GM18511 (cell line): ENCODE measurements around the gene CEP152.

Source experiments
- ATAC-seq: cut with Tn5 transposase; IDR thresholded peaks from one replicate; pipeline ENCODE4 v1.9.1; 2021; ENCODE audit warnings: mild to moderate bottlenecking, moderate library complexity; ENCODE audit not compliant: unreplicated experiment

CEP152 gene

DNA sequence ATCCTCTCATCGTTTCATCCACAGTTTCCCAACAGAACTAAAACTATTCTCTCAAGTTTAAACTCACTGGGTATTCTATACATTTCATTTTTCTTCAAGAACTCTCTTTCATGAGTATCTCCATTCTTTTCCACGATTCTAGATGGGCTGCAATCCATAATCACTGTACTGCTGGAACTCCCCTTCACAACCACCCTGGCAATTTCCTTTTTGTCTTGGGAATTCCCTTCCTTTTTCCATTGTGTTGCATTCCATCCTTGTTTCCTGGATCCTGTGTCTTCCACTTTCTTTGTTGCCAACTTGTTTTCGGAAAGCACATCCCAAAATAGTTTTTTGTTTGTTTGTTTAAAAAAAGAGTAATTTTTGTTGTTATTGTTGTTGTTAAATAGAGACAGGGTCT, 98.3 kb downstream of the CEP152 start:
- no peak for ATAC-seq

DNA sequence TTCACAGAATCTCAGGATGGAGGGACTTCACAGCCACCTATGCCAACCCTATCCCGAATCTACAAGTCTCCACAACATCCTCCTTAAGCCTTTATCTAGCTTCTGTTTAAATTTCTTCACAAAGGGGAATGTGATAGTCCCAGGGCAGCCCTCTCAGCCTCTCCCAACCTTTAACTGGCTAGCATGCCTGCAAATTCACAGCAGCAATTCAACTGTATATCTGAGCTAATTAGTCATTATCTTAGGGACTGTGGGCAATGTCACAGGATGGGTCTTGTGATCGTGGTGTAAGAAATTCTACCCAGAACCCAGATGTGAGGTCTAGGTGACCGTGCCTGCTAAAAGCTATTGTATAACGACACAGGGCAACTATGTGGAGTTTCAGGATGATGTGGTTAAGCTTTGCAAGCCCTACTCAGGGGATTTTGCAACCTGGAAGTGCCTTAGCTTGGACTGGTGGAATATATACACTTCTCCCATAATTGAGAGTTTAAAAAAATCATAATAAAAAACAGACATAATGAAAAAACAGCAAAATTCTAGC, 99.8 kb downstream of the CEP152 start:
- ATAC-seq, result no peak

DNA sequence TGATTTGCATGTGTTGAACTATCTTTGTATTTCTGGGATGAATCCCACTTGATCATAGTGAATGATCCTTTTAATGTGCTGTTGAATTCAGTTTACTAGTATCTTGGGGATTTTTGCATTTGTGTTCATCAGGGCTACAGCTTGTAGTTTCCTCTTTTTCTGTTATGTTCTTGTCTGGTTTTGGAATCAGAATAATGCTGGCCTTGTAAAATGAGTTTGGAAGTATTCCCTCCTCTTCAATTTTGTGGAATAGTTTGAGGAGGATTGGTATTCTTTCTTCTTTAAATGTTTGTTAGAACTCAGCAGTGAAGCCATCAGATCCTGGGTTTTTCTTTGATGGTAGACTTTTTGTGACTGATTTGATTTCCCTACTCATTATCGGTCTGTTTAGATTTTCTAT, 102.2 kb downstream of the CEP152 start:
- ATAC-seq, result no peak

DNA sequence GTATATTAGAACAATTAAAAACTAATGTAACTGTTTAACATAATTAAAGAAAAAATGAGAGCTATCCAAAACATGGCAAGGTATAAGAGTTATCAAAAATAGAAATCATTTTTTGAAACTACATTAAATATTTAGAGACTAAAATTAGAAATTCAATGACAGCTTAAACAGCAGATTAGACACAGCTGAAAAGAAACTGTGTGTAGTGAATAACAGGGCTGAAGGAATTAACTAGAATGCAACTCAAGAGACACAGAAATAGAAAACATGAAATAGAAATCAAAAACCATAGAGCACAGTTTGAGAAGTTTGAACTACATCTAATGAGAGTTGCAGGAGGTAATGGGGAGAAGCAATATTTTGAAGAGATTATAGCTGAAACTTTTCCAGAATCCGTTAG, 105.5 kb downstream of the CEP152 start:
- ATAC-seq, result no peak

DNA sequence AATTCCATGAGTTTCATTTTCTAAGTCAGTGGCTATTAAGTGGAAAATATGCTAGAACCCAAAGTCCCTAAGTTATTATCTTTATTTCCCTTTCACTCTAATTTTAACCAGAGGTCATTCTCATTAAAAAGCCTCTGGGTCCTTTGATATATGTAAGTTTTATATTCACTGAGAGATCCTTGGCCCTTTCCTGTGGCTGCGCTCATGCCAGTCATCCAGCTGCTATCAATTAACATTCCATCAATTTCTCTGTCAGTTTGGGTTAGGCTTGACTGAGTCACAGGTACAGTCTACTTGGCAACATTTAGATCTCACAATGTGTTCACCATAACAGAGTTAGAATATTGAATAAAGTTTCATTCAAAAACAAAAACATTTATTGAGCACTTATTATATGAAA, 107.3 kb downstream of the CEP152 start:
- no peak for ATAC-seq

DNA sequence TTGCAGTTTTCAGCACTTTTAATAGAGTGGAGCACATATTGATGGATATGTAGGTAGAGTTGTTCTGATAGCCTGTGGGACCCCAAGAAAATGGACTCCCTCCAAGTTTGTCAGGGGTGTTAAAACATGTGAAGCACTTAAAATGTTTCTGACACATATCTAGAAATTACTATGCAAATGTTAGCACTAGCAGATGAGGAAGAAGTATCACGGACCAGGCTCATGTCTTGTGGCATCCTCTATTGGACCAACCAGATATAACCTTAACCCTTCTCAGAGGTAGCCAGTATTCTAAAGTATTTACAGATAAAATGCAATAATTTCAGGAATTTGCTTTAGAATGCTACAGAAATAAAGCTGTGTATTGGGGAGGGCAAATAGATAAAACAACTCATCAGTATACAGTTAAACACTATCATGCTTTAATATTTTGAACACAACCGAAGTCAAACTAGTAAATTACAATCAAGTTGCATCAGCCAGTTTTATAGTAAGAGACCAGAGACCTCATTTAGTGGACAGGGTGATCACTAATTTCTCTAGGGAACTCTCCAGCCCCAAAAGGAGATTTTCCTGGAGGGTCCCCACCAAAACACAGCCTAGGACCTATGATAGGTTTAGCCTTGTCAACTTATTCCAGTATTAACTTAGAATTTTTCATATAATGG, 108.2 kb downstream of the CEP152 start:
- ATAC-seq, result no peak

DNA sequence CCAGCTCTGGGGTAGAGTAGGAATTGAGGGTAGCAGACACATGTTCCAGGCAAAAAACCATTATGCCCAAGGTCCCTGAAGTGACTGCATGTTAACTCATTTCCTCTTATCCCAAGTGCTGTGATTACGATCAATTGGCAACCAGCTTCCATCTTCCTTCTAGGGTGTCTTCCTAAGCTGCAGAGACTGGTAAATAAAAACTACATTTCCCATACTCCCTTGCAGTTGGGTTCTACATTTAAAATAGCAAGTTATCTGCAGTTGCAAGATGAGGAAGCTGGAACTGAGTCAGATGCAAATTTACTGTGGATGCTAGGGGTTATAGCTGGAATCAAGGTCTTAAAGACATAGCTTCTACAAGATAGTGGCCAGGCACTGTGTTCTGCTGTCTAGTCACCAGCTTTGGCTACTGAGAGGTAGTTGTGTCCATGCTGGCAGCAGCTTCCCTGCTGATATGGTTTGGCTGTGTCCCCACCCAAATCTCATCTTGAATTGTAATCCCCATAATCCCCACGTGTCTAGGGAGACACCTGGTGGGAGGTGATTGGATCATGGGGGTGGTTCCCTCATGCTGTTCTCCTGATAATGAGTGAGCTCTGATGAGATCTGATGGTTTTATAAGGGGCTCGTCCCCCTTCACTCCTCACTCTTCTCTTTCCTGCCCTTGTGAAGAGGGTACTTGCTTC, 114.1 kb downstream of the CEP152 start:
- ATAC-seq, result no peak

DNA sequence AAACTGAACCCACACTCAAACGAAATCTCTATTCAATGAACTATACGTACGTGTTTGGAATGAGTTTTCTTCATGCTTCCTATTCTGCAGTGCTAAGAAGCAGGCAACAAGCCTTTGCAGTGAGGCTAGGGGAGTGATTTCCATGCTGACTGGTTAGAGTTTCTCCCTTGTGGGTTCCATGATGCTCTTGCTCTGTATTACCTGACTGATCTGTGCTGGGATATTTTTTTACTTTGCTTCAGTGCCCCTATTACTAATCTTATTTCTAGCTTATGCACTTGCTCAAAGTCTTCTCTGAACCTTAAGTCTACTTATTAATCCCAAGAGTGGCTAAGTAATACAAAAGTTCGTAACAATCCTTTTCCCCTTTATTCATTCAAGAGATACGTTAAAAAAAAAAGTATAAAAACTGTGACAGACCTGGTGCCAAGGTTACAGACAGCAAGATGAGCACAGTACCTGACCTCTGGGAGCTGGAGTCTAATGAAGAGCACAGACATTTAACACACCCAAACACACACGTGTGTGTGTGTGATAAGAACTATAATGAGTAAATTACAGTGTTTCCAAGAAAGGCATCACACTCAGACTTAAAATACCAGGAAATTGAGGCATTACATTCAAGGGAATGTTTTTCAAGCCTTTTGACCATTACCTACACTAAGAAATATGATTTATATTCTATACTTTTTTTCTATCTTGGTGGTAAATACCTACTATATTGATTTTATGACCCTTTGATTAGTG, 114.9 kb downstream of the CEP152 start:
- ATAC-seq, result no peak

DNA sequence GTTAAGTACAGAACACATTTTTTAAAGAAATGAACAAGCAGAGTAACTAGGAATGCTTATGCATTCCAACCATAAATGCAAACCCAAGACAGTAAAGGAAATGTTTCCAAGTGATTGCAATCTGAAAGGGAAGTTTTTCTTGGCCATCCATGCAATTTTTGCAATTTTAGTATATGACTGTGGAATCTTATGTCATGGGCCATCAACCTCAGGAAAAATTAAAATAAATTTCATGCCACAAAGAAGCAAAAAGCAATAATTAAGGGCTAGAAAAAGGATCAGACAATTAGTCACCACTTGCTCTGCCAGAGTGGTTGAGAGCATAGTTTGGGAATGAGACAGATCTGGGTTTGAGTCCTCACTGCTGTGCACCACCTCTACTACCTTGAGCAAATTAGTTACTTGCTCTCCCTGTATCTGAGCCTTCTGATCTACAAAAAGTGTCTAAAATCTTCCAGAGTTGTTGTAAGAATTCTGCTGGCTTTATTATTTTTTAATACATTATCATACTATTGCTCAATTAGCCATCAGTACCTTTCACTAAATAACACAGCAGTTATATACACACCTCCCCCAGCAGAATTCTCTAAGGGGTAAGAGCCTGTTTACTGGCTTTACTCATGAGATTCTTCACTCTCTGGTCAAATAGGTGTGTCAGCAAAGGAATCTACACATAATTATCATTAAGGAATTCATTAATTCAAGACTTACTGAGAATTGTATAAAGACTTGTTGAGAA, 115.6 kb downstream of the CEP152 start:
- ATAC-seq, result no peak

DNA sequence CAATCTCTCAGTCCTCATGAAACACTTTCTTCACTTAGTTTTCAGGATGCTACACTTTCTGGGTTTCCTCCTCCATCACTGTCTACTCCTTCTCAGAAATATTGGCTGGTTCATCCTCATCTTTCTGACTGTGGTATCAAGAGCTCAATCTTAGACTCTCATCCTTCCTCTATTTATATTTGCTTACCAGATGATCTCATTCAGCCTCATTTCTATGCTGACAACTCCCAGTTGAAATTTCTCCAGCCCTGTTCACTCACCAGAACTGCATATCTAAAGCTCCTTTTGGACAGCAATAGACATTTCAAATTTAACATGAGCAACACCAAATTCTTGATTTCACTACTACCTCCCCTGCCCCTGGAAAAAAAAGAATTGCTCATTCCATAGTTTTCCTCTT, 117.4 kb downstream of the CEP152 start:
- no peak for ATAC-seq

DNA sequence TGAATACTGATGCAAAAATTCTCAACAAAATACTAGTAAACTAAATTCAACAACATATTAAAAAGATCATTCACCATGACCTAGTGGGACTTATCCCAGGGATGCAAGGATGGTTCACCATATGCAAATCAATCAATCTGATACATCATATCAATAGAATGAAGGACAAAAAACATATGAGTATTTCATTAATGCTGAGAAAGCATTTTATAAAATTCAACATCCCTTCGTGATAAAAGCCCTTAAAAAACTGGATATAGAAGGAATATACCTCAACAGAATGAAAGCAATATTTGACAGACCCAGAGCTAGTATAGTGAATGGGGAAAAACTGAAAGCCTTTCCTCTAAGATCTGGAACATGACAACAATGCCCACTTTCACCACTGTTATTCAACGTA, 122.4 kb downstream of the CEP152 start:
- no peak for ATAC-seq
